ENCODE results near the gene PROP1.

DNA sequence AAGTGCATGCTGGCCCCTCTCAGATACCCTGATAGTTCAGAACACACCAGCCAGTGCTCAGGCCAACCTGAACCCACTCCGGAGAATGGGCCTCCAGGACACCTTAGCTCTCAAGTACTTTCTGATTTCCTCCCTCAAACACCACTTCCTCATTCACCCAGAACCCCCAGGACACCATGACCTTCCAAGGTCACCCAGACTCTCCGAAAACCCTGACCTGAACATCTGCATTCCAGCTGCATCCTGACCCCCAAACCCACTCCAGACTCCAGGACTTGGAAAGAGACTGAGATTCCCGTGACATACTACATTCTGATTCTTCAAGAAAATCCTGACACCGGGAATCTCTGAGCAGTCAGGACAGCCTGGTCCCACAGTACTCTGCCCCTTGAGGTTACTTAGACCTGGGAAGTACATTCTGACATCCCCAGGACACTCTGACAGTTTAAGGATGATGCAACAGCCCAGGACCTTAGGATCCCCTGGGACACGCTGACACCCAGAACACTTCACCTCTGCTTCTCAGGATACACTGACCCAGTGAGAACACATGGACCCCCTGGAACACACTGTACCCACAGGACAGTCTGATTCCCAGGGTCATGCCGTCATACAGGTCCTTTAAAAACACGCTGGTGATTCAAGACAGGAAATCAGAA, 747 bp upstream of the PROP1 start:
- TF ChIP-seq CTCF (IDR thresholded peaks at IDR 0.05) (no peak), POLR2A (IDR thresholded peaks at IDR 0.05) (no peak), POLR2AphosphoS5 (IDR thresholded peaks at IDR 0.05; ENCODE audit: insufficient read depth in 1 of 2, low read depth in 1 of 2) (no peak)

All from vagina (tissue), 2 donors.